ENCODE measurements around the gene ANTKMT. TPM values are rescaled to one million over a fixed set of nuclear protein-coding genes. Genes with fewer than 3 reads are reported as not detected.

Gene ANTKMT
- total and polyA plus RNA-seq, 2 donors (not counting 3 experiments of a cell fraction or from before 2014, with no cell fraction given), result 26.1 to 27.9 TPM

GRCh38 chr16:682493-683395 lies 38.2 kb upstream of the ANTKMT start:
- dilution Hi-C loops (cut with MboI; ENCODE audit: extremely low pct_ligation_motif_present, low sequenced_read_pairs), result no loop called here
- H3K27ac ChIP-seq (ENCODE audit: insufficient read depth, low read depth, low read length), result no peak overlapping the region
- no peak for FAIRE-seq
- no peak for TF ChIP-seq EZH2 (IDR thresholded peaks at IDR 0.05; ENCODE audit: borderline replicate concordance, low read depth, low read length, severe bottlenecking)
- no peak for TF ChIP-seq CTCF (IDR thresholded peaks at IDR 0.05; ENCODE audit: extremely low read depth in 1 of 2, insufficient read depth in 1 of 2, low read depth in 1 of 2, low read length in 2 of 2)
- no peak for TF ChIP-seq POLR2A (IDR thresholded peaks at IDR 0.05; ENCODE audit: low read depth, low read length)
- TF ChIP-seq FOS (IDR thresholded peaks at IDR 0.05; ENCODE audit: borderline replicate concordance, insufficient read depth, low read length), result no peak
- TF ChIP-seq JUN (IDR thresholded peaks at IDR 0.05; ENCODE audit: borderline replicate concordance, insufficient read depth, insufficient read length, low read depth), result no peak
- TF ChIP-seq MAX (IDR thresholded peaks at IDR 0.05; ENCODE audit: insufficient read depth, insufficient read length), result no peak
- no peak for TF ChIP-seq POLR2AphosphoS5 (IDR thresholded peaks at IDR 0.05; ENCODE audit: insufficient read depth, low read depth, low read length)
- no peak for TF ChIP-seq MYC (IDR thresholded peaks at IDR 0.05; ENCODE audit: low read depth, low read length)
- no peak for TF ChIP-seq GATA2 (IDR thresholded peaks at IDR 0.05; ENCODE audit: insufficient read depth, insufficient read length, low read depth, low read length)
- no peaks in the 10 kb centered on the region for H3K9me3 ChIP-seq (replicated peaks; ENCODE audit: control insufficient read depth, insufficient read depth, low read length)
- no peak for DNase-seq (ENCODE audit: low read depth, low spot score)
- CTCF ChIA-PET, result no interaction called here
- no peak overlapping the region for H2AFZ ChIP-seq (ENCODE audit: low read depth, low read length)
- no TSS peak for BruUV-seq (replicated peaks)
- no peak overlapping the region for H3K4me2 ChIP-seq (ENCODE audit: insufficient read depth, low read length)
- H3K27me3 ChIP-seq (ENCODE audit: control insufficient read depth in 2 of 2, insufficient read depth in 2 of 2, low read length in 2 of 2), result no peaks in the 10 kb centered on the region
- POLR2A ChIA-PET, result no interaction called here
- no peak overlapping the region for H3K9ac ChIP-seq (replicated peaks; ENCODE audit: extremely low read depth, insufficient read depth, low read length)
- H3K9me1 ChIP-seq (replicated peaks; ENCODE audit: control insufficient read depth, extremely low read depth, insufficient read depth, low read length), result no peaks in the 10 kb centered on the region
- H4K20me1 ChIP-seq (replicated peaks; ENCODE audit: control insufficient read depth, extremely low read depth, insufficient read depth, low read length), result no peaks in the 10 kb centered on the region
- peaks cover 31% of the 10 kb centered on the region for H3K79me2 ChIP-seq (ENCODE audit: control insufficient read depth, insufficient read depth, low read length)
- H3K36me3 ChIP-seq (ENCODE audit: control insufficient read depth in 2 of 2, extremely low read depth in 1 of 2, insufficient read depth in 2 of 2, low read length in 2 of 2), result peaks cover 7 to 19% of the 10 kb centered on the region in 2 experiments
- H3K4me3 ChIP-seq (replicated peaks in 1 of 3; ENCODE audit: insufficient read depth in 1 of 3, low read depth in 1 of 3, low read length in 3 of 3), result no peak overlapping the region
- peaks cover 20% of the 10 kb centered on the region for H3K4me1 ChIP-seq (ENCODE audit: control insufficient read depth, extremely low read depth, insufficient read depth, low read length)
- intact Hi-C loops (cut with micrococcal nuclease), result no loop called here

All from endothelial cell of umbilical vein (primary cell).